Adrenal gland (tissue), 5 donors: ENCODE measurements around the gene CELA3B.

Experiments used
- CTCF ChIP-seq, 6 experiments: fragments of 450-650 bp in 4 of 6; fragments of 200-600 bp in 2 of 6; sonication (generic) in 1 of 6; IDR thresholded peaks; 1 replicate in 5 of 6; 2 replicates in 1 of 6; pipeline versions ENCODE4 v1.5.1 to v1.8.0; 2016 to 2021; ENCODE audit warnings: antibody characterized with exemption in 6 of 6, mild to moderate bottlenecking in 2 of 6, moderate library complexity in 1 of 6
- POLR2A ChIP-seq, 2 donors: fragments of 450-650 bp; IDR thresholded peaks; one replicate each; pipeline ENCODE4 v1.6.1; 2017; ENCODE audit warnings: antibody characterized with exemption in 2 of 2, mild to moderate bottlenecking in 2 of 2, moderate library complexity in 1 of 2
- donor health status: DM: no; HTN: no; CAD: no.

- TF ChIP-seq CTCF (IDR thresholded peaks at IDR 0.05) (no peak), POLR2A (IDR thresholded peaks at IDR 0.05) (no peak)
These were observed 40.9 kb upstream of the CELA3B start for GRCh38 chr1:21935891-21936365.
